Stomach (tissue), 4 donors: ENCODE results near the gene NEDD4L.

Experiments
- EP300 ChIP-seq: sonication (generic); formaldehyde crosslinking; IDR thresholded peaks from one replicate; pipeline ENCODE4 v1.6.1; 2017; ENCODE audit warnings: antibody characterized with exemption
- POLR2A ChIP-seq, 4 donors: fragments of 450-650 bp; IDR thresholded peaks; one replicate each; pipeline ENCODE4 v1.6.1; 2016; ENCODE audit warnings: antibody characterized with exemption in 4 of 4, control low read depth in 2 of 4, mild to moderate bottlenecking in 1 of 4, moderate library complexity in 1 of 4
- TF ChIP-seq, protein P1 (sequence below), 7 experiments: fragments of 450-650 bp in 4 of 7; fragments of 200-600 bp in 3 of 7; sonication (generic) in 3 of 7; IDR thresholded peaks; one replicate each; pipeline ENCODE4 v1.5.1; 2016 to 2019; ENCODE audit warnings: antibody characterized with exemption in 7 of 7, control low read depth in 2 of 7, mild to moderate bottlenecking in 1 of 7

DNA sequence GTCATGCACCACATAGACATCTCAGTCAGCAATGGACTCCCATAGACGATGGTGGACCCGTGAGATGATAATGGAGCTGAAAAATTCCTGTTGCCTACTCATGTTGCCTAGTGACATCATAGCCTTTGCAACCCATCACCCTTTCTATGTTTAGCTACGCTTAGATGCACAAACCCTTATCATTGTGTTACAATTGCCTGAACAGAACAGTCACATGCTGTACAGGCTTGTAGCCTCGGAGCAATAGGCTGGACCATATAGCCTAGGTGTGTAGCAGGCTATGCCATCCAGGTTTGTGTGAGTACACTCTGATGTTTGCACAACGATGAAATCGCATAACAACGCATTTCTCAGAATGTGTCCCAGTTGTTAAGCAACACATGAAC, 363.2 kb downstream of the NEDD4L start:
- TF ChIP-seq, protein P1, sequence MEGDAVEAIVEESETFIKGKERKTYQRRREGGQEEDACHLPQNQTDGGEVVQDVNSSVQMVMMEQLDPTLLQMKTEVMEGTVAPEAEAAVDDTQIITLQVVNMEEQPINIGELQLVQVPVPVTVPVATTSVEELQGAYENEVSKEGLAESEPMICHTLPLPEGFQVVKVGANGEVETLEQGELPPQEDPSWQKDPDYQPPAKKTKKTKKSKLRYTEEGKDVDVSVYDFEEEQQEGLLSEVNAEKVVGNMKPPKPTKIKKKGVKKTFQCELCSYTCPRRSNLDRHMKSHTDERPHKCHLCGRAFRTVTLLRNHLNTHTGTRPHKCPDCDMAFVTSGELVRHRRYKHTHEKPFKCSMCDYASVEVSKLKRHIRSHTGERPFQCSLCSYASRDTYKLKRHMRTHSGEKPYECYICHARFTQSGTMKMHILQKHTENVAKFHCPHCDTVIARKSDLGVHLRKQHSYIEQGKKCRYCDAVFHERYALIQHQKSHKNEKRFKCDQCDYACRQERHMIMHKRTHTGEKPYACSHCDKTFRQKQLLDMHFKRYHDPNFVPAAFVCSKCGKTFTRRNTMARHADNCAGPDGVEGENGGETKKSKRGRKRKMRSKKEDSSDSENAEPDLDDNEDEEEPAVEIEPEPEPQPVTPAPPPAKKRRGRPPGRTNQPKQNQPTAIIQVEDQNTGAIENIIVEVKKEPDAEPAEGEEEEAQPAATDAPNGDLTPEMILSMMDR (IDR thresholded peaks at IDR 0.05): no peak
- no peak for TF ChIP-seq POLR2A (IDR thresholded peaks at IDR 0.05)
- no peak for TF ChIP-seq EP300
